ELR (cell line): ENCODE data around the gene THRAP3.

Source experiments
- DNase-seq: peaks from one replicate; pipeline ENCODE4 v3.0.0-alpha.2; 2015; ENCODE audit warnings: low read depth

The THRAP3 gene

GRCh38 chr1:36298640-36299039, 74.4 kb downstream of the THRAP3 start:
- no peak for DNase-seq

DNA sequence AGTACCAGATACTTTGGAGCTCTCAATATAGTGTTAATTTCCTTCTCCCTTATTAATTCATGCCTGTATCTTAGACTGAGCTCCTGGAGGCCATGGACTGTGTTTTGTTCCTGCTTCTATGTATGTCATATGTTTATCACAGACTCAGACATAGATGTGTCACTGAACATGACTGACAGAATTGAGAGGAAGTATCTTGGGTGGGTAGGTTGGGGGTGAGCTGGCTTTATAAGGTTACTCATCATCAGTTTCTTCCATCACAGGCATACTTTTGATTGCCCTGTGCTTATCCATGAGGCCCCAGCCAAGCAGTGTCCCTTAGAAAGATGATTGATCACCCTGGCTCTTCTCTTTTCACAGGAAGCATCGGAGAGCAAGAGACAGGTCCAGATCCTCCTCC, 76.3 kb downstream of the THRAP3 start:
- peak; percentile 72 for DNase-seq

- no peak for DNase-seq
These were observed 77.0 kb downstream of the THRAP3 start for GRCh38 chr1:36301220-36301619.

GRCh38 chr1:36303244-36303643, 79.0 kb downstream of the THRAP3 start:
- DNase-seq, result no peak

GRCh38 chr1:36303650-36304360, 79.6 kb downstream of the THRAP3 start:
- DNase-seq, result no peak

DNA sequence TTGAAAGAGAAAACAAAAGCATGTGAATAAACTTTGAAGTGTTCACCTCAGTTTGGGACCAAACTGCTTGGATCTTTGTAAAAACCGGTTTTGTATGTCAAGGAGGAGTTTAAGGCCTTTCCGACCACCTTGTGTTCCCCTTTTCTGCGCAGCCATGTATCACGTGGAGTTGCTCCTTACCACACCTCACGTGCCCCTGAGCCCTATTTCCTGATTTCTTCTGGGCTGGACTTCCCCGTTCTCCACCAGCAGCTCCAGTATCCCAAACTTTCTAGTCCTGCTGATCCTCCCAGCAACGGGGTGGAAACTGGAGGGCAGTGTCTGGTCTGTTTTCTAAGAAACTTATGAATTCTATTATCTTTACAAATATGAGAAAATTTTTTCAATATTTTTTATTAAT, 80.3 kb downstream of the THRAP3 start:
- DNase-seq, result no peak

DNA sequence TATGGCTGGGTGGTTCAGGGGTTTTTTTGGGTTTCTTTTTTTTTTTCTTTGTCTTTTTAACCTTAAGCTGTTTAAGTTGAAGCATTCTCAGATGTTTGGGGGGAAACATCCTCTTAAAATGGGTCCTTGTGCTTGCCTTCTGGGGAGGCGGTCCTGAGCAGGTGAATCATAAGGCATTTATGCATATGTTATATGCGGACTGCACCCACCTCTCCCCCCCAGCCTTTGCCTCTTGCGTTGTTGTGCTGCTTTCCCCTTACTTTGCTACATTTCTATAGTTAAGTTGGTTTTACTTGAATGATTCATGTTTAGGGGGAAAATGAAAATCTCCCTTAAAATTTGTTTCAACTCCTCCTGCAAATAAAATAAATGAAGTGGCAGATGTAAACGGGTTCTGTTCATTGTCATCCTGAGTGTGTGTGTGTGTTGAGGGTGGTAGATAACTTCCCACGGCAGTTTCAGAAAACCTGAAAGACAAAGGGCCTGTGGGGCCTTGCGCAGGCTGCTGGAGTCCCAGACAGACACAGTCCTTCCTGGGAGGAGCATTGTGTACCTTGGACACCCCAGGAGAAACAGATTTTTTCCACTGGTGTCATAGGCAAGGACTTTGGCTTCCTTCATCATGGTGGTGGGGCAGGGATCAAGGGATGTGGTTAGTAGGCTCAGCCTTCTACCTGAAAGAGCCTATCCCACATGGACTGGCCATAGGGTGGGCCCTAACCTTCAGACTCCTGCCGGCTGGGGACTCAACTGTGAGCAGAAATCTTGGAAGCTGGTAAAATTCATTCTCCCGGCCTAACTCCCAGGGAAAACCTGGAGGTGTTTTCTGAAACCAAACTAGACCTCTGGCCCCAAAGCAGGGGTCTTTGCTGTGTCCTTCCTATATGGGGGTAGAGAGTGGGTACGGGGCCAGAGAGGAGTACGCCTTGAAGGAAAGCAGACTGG, 81.0 kb downstream of the THRAP3 start:
- DNase-seq, result no peak

DNA sequence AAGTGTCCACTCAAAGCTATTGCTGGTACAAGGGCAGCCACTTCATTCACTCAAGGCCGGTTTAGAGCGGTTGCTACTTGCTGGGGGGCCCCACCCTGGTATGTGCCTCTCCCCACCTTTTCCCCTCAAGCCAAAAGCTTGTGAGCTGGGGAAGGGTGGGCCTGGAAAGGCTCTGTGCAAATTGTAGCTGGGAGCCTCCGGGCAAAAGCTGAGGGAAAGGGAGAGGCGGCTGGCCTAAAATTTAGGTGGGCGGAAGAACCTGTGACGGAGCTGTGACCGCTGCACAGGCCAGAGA, 81.6 kb downstream of the THRAP3 start:
- peak; percentile 17 for DNase-seq

DNA sequence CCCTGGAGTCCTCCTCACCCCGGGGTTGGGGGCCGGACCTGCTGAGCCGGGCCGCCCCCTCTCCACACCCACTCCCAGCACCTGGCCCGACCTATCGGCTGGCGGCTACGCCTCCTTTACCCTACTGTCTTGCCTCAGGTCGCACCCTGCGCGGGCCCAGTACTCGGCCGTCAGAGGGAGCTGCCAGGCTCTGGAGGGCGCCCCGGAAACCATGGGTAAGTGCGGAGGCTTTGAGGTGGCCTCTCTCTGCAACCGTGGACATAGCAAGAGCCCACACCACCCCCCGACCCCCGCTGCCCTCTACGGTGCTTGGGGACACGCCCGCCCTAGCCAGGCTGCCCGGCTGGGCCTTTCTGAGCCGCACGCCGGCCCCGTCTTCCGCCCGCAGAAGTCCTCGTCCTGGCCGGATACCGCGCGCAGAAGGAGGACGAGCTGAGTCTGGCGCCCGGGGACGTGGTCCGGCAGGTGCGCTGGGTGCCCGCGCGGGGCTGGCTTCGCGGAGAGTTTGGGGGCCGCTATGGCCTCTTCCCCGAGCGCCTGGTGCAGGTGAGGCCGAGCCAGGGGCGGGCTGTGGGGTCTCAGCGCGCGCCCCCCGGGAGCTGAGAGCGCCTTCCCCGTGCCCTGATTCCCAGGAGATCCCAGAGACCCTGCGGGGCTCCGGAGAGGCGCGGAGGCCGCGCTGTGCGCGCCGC, 82.1 kb downstream of the THRAP3 start, which contains the start of gene SH3D21:
SH3D21 (plus strand) TSS at position 159 of the 692 bp plus-strand sequence; CDS start at position 212, 53 bp downstream.
- DNase-seq, result peak; percentile 54

GRCh38 chr1:36306902-36307456, 82.7 kb downstream of the THRAP3 start:
- DNase-seq, result peak; percentile 97

DNA sequence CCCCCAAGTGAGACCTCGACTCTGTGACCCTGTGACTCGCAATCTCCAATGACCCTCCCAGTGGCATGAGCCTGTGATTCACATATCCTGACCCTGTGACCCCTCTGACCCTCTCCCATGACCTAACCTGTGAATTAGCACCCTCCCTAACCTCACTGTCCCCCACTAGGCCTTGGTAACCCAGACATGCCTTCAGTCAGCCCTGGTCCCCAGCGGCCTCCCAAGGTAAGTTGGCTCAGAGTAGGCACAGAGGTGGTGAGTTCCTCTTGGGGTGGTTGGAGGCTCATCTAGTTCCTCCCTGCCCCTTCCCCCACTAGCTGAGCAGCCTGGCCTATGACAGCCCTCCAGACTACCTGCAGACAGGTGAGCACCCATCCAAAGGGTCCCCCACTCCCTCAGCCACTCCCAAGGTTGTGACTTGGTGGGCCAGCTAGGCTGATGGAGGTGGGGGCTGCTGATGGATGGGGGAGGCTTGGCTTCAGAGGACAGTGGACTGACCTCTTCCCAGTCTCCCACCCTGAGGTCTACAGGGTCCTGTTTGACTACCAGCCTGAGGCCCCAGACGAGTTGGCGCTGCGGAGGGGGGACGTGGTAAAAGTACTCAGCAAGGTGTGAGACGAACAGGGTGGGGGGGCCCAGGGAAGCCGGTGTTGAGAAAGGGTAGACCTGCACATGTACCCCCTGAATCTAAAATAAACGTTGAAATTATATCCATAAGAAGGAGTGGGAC, 83.5 kb downstream of the THRAP3 start:
- no peak for DNase-seq

DNA sequence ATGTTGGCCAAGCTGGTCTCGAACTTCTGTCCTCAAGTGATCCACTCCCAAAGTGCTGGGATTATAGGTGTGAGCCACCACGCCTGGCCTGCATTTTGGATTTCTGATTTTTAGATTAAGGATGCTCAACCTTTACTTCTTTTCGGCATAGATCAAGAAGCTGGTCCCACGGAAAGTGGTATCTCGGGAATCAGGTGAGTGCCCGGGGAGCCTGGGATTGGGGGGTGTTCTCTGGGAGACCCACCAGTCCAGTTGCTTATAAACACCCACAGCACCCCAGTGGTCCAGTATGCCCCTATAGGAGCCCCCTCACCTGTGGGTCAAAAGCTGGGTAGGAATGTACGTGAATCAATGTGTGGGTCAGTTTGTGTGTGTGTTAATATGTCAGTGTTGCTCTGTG, 85.2 kb downstream of the THRAP3 start:
- no peak for DNase-seq

DNA sequence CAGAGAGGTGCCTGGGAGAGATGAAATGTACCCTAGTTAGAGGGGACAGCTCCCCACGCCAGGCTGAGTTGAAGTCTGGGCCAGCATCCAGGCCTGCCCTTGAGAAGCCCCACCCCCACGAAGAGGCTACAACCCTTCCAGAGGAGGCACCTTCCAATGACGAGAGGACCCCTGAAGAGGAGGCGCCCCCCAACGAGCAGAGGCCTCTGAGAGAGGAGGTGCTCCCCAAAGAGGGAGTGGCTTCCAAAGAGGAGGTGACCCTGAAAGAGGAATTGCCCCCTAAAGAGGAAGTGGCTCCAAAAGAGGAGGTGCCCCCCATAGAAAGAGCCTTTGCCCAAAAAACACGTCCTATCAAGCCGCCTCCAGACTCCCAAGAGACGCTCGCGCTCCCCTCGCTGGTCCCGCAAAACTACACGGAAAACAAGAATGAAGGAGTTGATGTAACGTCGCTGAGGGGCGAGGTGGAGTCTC, 96.1 kb downstream of the THRAP3 start:
- DNase-seq, result no peak

DNA sequence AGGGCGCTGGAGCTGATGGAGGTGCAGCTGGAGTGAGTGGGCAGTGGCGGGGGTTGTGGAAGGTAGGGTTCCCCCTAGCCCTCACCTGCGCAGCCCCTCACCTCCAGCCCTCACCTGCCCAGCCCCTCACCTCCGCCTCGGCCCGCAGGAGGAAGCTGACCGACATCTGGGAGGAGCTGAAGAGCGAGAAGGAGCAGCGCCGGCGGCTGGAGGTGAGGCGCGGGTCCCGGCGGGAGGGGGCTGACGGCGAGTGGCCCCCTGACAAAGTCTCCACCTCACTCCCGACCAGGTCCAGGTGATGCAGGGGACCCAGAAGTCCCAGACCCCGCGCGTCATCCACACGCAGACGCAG, 96.5 kb downstream of the THRAP3 start:
- DNase-seq, result no peak

GRCh38 chr1:36321119-36321951, 97.1 kb downstream of the THRAP3 start:
- DNase-seq, result peak; percentile 73

GRCh38 chr1:36322041-36322785, 98.0 kb downstream of the THRAP3 start:
- peak; percentile 61 for DNase-seq

GRCh38 chr1:36322786-36323635, 98.8 kb downstream of the THRAP3 start:
- peak; percentile 81 for DNase-seq

DNA sequence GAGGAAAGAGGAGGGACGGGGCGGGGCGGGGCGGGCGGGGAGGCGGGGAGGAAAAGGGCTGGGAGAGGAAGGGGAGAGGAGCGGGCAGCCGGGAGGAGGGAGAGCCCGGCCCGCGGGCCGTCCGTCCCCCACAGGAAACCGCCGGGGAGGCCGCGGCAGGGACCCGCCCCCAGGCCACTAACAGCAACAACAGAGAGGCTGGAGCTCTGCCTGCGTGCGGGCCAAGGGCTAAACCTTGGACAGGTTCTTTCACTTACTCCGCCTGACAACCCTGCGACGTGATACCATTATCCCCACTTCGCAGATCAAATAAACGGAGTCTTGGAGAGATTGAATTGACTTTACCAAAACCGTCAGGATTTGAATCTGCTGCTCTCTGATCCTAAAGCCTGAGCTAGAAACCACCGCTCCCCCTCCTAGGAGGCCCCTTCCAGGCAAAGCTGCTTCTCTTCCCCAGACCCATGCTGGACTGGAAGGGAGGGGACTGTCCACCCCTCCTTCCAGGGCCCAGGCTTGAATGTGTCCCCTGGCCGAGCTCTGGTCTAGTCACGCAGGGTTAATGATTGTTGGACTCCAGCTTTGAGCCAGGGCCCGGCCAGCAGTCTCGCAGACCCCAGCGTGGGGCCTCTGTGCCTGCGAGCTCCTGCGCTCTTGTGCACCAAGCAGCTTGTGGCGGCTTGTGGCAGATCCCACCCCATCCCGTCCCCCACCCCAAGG, 99.6 kb downstream of the THRAP3 start, which contains the start of gene EVA1B:
EVA1B (minus strand) TSS at position 10 of the 717 bp plus-strand sequence. CDS start 608 bp downstream, outside the sequence.
- DNase-seq, result peak; percentile 85
